GM21825 (cell line): Measurements from ENCODE around the gene CHST9.
"Not testable (repeated sequence)": the region's sequence is repeated elsewhere in the genome, so short reads cannot be mapped to it uniquely, and the experiment has no call there.

Experiments
- ATAC-seq: cut with Tn5 transposase; IDR thresholded peaks from one replicate; pipeline ENCODE4 v1.9.1; 2021; ENCODE audit warnings: mild to moderate bottlenecking, moderate library complexity; ENCODE audit not compliant: unreplicated experiment

The CHST9 gene

GRCh38 chr18:27108842-27109241 lies 76.3 kb downstream of the CHST9 start:
- no peak for ATAC-seq

DNA sequence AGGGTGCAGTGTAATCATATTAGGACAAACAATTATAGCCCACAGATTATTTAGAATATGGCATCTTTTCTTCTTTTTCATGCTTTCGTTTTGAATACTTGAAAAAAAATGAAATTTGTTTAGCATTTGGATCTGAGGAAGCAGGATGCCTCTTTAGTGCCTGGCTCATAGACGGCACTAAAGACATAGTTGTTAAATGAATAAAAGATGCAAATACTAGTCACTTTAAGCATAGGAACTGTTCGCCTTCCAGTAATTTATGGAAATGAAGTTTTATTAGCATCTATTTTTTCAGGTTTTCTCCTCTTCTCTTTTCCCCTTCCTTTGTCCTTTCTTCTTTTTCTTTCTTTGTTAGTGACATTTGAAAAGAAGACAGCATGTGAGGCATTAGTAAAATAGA lies 80.4 kb downstream of the CHST9 start:
- ATAC-seq: no peak

DNA sequence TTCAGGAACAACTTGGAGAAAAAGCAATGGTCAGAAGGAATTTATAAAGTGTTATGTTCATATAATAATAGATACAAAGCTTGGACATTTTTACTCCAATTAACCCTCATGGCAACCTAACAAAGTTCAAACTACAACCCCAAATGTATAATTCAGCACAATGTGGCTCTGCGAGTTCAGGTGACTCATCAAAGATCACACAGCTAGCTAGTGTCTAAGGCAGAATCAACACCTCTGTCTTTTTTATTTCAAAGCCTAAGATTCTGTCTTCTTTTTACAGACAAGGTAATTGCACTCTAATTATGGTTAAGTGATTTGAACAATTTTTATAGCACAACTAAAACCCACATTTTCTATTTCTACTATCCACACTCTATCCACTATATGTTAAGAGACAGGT lies 90.5 kb downstream of the CHST9 start:
- no peak for ATAC-seq

GRCh38 chr18:27093290-27093689 lies 91.8 kb downstream of the CHST9 start:
- ATAC-seq: not testable (repeated sequence)

DNA sequence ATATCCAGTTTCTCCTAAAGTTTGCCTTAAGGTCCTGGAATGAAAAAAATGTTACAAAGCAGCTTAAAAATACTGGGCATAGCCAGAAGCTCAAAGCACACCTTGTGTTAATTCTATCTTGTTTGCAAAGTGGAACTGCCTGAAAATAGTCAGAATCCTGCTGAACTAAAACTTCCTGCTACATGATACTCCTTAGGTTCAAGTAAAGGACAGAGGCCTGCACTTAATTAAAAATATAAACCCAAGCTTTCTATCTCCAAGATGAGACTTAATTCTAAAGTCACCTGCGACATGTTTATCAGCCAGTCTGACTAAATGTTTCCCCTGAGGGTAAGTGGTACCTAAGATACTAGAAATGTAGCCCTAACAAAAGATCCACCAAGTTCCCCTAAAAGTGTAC lies 103.4 kb downstream of the CHST9 start:
- ATAC-seq: no peak

- no peak for ATAC-seq
Observed at GRCh38 chr18:27075828-27076227, 109.3 kb downstream of the CHST9 start.

DNA sequence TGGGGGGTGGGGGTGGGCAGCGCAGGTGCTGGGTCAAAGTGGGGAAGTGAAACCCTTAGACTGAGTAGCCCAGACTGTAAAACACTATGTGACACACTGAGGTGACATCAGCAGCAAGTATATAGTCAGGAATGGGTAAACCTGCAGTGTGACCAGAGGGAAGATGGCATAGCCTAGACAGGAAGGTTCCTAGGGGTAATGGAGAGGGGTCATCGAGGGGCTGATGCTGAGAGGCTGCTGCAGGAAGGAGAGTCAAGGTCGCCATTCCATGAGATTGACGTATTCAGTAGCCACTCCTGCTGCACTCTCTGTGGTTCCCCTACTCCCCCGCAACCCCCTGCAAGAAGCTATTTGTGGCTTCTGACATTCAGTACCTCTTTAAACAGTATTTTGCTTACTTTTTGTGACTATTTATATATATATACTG lies 111.7 kb downstream of the CHST9 start:
- peak; percentile 88 for ATAC-seq

DNA sequence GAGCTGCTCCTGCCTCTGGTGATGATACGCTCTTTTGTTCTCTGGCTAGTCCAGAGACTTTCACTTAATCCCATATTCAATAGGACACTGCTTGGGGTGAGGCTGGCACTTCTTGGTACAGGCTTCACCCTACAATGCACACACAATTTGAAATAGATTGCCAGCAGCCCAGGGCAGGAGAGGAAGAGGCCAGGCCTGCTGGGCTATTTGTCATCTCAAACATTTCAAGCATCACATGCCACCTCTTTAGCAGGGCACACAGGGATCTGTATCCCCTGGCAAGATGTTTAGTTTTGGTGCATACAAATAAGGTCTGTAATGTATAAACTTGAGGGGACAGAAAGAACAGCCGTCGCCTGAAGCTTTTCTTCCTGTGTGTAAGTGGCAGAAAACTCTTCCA lies 120.4 kb downstream of the CHST9 start:
- ATAC-seq: no peak

GRCh38 chr18:27062802-27063201 lies 122.3 kb downstream of the CHST9 start:
- ATAC-seq: no peak

DNA sequence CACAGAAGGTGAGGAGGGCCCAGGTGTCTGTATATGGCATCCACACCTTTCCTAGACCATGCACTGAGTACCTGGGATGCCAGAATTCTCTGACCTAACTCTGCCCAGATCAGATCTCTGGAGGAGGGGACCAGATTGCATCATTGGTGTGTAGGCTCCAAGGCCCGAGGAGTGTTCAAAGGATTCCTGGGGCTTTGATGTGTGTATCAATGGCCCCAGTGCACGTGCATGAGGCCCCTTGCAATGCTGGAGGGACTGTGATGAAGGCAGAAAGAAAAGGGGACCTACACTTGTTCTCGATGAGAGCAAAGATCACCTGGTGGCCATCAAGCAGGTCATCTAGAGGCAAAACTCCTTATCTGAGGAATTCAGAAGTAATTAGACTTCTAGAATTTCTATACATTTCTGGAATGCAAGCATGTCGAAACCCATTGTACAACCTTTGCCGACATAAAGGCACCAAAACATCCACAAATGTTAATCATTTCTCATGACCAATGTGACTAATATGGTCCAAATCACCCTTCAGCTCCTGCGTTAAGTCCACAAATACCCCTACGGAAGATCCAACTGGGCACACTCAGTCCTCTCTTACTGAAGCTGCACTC lies 123.5 kb downstream of the CHST9 start:
- no peak for ATAC-seq

- ATAC-seq: no peak
Observed at GRCh38 chr18:27057519-27058234, 127.4 kb downstream of the CHST9 start.

- ATAC-seq: no peak
Observed at GRCh38 chr18:27054926-27055325, 130.2 kb downstream of the CHST9 start.

- ATAC-seq: no peak
Observed at GRCh38 chr18:27049969-27050368, 135.1 kb downstream of the CHST9 start.

- ATAC-seq: no peak
Observed at GRCh38 chr18:27045342-27045741, 139.8 kb downstream of the CHST9 start.

DNA sequence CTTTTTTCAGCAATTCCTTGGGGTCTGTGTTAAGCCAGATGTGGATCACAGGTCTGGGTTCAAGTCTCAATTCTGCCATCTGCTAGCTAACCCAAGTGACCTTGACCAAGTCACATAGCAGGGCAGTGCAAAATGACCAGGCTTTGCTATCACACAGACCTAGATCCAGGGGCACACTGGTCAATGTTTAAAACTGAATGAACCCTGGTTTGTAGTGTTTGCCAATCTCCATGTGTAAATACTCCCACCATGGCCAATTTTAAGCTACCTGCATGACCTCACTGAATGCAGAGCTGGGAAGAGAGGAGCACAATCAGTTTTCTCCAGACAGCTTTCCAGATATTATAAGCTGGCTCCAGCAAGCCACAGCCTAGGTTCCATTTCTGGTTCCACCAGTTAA lies 142.9 kb downstream of the CHST9 start:
- no peak for ATAC-seq

GRCh38 chr18:27040796-27041195 lies 144.3 kb downstream of the CHST9 start:
- ATAC-seq: no peak

DNA sequence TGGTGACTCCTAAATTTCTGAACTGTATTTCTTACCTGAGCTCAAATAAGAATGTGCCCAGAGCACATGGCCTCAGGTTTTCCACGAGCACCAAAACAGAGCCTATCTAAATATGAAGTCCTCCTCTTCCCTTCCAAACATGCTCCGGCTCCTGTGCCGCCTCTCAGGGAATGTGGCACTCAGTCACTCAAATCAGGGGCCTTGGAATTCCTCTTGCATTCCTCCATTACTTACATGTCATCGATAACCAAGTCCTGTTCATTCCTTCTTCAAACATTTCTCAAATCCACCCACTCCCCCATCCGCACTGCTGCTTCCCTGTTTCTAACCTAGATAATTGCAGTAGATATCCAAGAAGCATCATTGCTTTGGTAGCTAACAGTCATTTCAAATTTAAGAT lies 151.4 kb downstream of the CHST9 start:
- no peak for ATAC-seq

GRCh38 chr18:27030421-27030820 lies 154.7 kb downstream of the CHST9 start:
- ATAC-seq: no peak

GRCh38 chr18:27022477-27022876 lies 162.6 kb downstream of the CHST9 start:
- no peak for ATAC-seq

DNA sequence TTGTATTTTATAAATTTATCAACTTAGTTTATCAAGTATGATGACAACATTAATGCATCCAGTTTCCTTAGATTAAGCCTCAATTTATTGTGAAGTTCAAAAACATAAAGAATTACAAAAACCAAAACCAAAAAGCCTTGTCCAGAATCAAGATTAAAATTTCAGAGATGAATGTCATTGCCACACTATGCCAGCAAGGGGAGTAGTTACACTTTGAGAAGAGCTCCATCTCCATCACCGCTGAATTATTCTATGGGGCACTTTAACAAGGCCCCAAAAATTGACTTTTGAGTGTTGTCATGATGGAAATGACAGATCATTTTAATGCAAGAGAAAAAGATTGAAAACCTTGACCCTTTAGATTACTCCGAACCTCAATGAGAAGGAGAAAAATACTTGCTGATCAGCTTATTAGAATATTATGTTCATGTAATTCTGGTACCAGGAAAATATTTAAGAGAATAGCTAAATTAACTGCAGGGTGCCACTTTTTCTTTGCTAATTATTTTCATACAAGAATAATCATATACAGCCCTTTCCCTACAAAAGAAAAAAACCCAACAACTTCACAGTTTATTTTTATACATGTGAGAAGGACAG lies 167.1 kb downstream of the CHST9 start:
- ATAC-seq: no peak

GRCh38 chr18:27014841-27015240 lies 170.3 kb downstream of the CHST9 start:
- ATAC-seq: no peak

DNA sequence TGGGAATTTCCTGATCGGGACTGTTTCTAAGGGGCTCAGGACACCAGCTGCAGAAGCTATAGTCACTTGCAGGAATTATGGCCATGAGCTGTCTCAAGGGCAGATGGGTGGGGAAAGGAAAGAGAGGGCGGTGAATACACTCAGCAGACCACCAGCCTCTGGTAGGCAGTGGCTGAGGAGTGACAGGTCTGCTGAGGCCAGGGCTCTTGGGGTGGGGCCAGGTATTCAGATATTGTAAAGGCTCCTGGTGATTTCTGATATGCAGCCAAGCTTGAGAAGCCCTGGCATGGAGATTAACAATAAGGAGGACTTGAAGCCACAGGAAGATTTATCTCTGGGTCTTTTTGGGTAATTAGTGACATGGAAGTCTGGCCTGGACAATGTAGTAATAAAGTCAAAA lies 174.3 kb downstream of the CHST9 start:
- ATAC-seq: no peak
